Measurements from ENCODE around the gene SMYD3. TPM values are rescaled to one million over a fixed set of nuclear protein-coding genes. Genes with fewer than 3 reads are reported as not detected.

The SMYD3 gene
- total and polyA plus RNA-seq, 9 donors = 8.0 to 13.9 (median 9.6) TPM

GRCh38 chr1:246267896-246268295, 239.2 kb downstream of the SMYD3 start:
- no peak overlapping the region for H3K4me3 ChIP-seq (ENCODE audit: low read length)
- H3K27ac ChIP-seq (ENCODE audit: low read length) = no peak overlapping the region
- 83% methylated on average over 2 of the region's 5 CpGs for WGBS (ENCODE audit: insufficient coverage)
- H3K4me1 ChIP-seq (ENCODE audit: control insufficient read depth, insufficient read depth, low read length) = no peaks in the 10 kb centered on the region
- H3K9me3 ChIP-seq (replicated peaks; ENCODE audit: control insufficient read depth, low read depth, low read length) = no peaks in the 10 kb centered on the region
- DNase-seq = no peak
- no peaks in the 10 kb centered on the region for H3K36me3 ChIP-seq (ENCODE audit: control insufficient read depth, insufficient read depth, low read length)
- no peaks in the 10 kb centered on the region for H3K27me3 ChIP-seq (ENCODE audit: control insufficient read depth, insufficient read depth, low read length)

- WGBS (ENCODE audit: insufficient coverage) = no CpG with 5 or more reads among the region's 3 CpGs
- no peaks in the 10 kb centered on the region for H3K4me1 ChIP-seq (ENCODE audit: control insufficient read depth, insufficient read depth, low read length)
Observed at GRCh38 chr1:246267426-246267825, 239.7 kb downstream of the SMYD3 start.

GRCh38 chr1:246265481-246265880, 241.6 kb downstream of the SMYD3 start:
- no peak for DNase-seq
- Histone ChIP-seq H3K4me1 (ENCODE audit: control insufficient read depth, insufficient read depth, low read length) (no peaks in the 10 kb centered on the region), H3K9me3 (replicated peaks; ENCODE audit: control insufficient read depth, low read depth, low read length) (no peaks in the 10 kb centered on the region), H3K4me3 (ENCODE audit: low read length) (no peak overlapping the region), H3K27me3 (ENCODE audit: control insufficient read depth, insufficient read depth, low read length) (no peaks in the 10 kb centered on the region), H3K27ac (ENCODE audit: low read length) (no peak overlapping the region), H3K36me3 (ENCODE audit: control insufficient read depth, insufficient read depth, low read length) (no peaks in the 10 kb centered on the region)
- no CpG with 5 or more reads among the region's 2 CpGs for WGBS (ENCODE audit: insufficient coverage)

More at GRCh38 chr1:246267426-246267825, 239.7 kb downstream of the SMYD3 start:
- no peak overlapping the region for H3K27ac ChIP-seq (ENCODE audit: low read length)
- H3K36me3 ChIP-seq (ENCODE audit: control insufficient read depth, insufficient read depth, low read length) = no peaks in the 10 kb centered on the region
- H3K27me3 ChIP-seq (ENCODE audit: control insufficient read depth, insufficient read depth, low read length) = no peaks in the 10 kb centered on the region
- no peaks in the 10 kb centered on the region for H3K9me3 ChIP-seq (replicated peaks; ENCODE audit: control insufficient read depth, low read depth, low read length)
- DNase-seq = no peak
- H3K4me3 ChIP-seq (ENCODE audit: low read length) = no peak overlapping the region

- Histone ChIP-seq H3K9me3 (replicated peaks; ENCODE audit: control insufficient read depth, low read depth, low read length) (peaks cover 13% of the 10 kb centered on the region), H3K4me1 (ENCODE audit: control insufficient read depth, insufficient read depth, low read length) (no peaks in the 10 kb centered on the region), H3K4me3 (ENCODE audit: low read length) (no peak overlapping the region), H3K27ac (ENCODE audit: low read length) (no peak overlapping the region), H3K36me3 (ENCODE audit: control insufficient read depth, insufficient read depth, low read length) (no peaks in the 10 kb centered on the region), H3K27me3 (ENCODE audit: control insufficient read depth, insufficient read depth, low read length) (no peaks in the 10 kb centered on the region)
- WGBS (ENCODE audit: insufficient coverage) = no CpG with 5 or more reads among the region's 6 CpGs
- no peak for DNase-seq
Observed at GRCh38 chr1:246262281-246262680, 244.8 kb downstream of the SMYD3 start.

GRCh38 chr1:246261639-246262038, 245.4 kb downstream of the SMYD3 start:
- Histone ChIP-seq H3K4me1 (ENCODE audit: control insufficient read depth, insufficient read depth, low read length) (no peaks in the 10 kb centered on the region), H3K27ac (ENCODE audit: low read length) (no peak overlapping the region), H3K27me3 (ENCODE audit: control insufficient read depth, insufficient read depth, low read length) (no peaks in the 10 kb centered on the region), H3K4me3 (ENCODE audit: low read length) (no peak overlapping the region), H3K9me3 (replicated peaks; ENCODE audit: control insufficient read depth, low read depth, low read length) (peaks cover 13% of the 10 kb centered on the region), H3K36me3 (ENCODE audit: control insufficient read depth, insufficient read depth, low read length) (no peaks in the 10 kb centered on the region)
- DNase-seq = no peak
- WGBS (ENCODE audit: insufficient coverage) = no CpG with 5 or more reads among the region's 3 CpGs

GRCh38 chr1:246258250-246258649, 248.8 kb downstream of the SMYD3 start:
- WGBS (ENCODE audit: insufficient coverage) = no CpG with 5 or more reads among the region's 4 CpGs
- no peak for DNase-seq
- Histone ChIP-seq H3K27ac (ENCODE audit: low read length) (no peak overlapping the region), H3K4me3 (ENCODE audit: low read length) (no peak overlapping the region), H3K36me3 (ENCODE audit: control insufficient read depth, insufficient read depth, low read length) (no peaks in the 10 kb centered on the region), H3K4me1 (ENCODE audit: control insufficient read depth, insufficient read depth, low read length) (no peaks in the 10 kb centered on the region), H3K27me3 (ENCODE audit: control insufficient read depth, insufficient read depth, low read length) (no peaks in the 10 kb centered on the region), H3K9me3 (replicated peaks; ENCODE audit: control insufficient read depth, low read depth, low read length) (peaks cover 13% of the 10 kb centered on the region)

- 85% methylated on average over 1 of the region's 2 CpGs for WGBS (ENCODE audit: insufficient coverage)
- peaks cover 13% of the 10 kb centered on the region for H3K9me3 ChIP-seq (replicated peaks; ENCODE audit: control insufficient read depth, low read depth, low read length)
- H3K27ac ChIP-seq (ENCODE audit: low read length) = no peak overlapping the region
- no peaks in the 10 kb centered on the region for H3K4me1 ChIP-seq (ENCODE audit: control insufficient read depth, insufficient read depth, low read length)
- H3K36me3 ChIP-seq (ENCODE audit: control insufficient read depth, insufficient read depth, low read length) = no peaks in the 10 kb centered on the region
- DNase-seq = no peak
- no peaks in the 10 kb centered on the region for H3K27me3 ChIP-seq (ENCODE audit: control insufficient read depth, insufficient read depth, low read length)
- no peak overlapping the region for H3K4me3 ChIP-seq (ENCODE audit: low read length)
Observed at GRCh38 chr1:246255773-246256172, 251.3 kb downstream of the SMYD3 start.

- Histone ChIP-seq H3K4me3 (ENCODE audit: low read length) (no peak overlapping the region), H3K4me1 (ENCODE audit: control insufficient read depth, insufficient read depth, low read length) (no peaks in the 10 kb centered on the region), H3K27ac (ENCODE audit: low read length) (no peak overlapping the region), H3K9me3 (replicated peaks; ENCODE audit: control insufficient read depth, low read depth, low read length) (peaks cover 13% of the 10 kb centered on the region), H3K36me3 (ENCODE audit: control insufficient read depth, insufficient read depth, low read length) (no peaks in the 10 kb centered on the region), H3K27me3 (ENCODE audit: control insufficient read depth, insufficient read depth, low read length) (no peaks in the 10 kb centered on the region)
- DNase-seq = no peak
- no CpG with 5 or more reads among the region's 2 CpGs for WGBS (ENCODE audit: insufficient coverage)
Observed at GRCh38 chr1:246254854-246255253, 252.2 kb downstream of the SMYD3 start.

- Histone ChIP-seq H3K27me3 (ENCODE audit: control insufficient read depth, insufficient read depth, low read length) (no peaks in the 10 kb centered on the region), H3K4me3 (ENCODE audit: low read length) (no peak overlapping the region), H3K27ac (ENCODE audit: low read length) (no peak overlapping the region), H3K9me3 (replicated peaks; ENCODE audit: control insufficient read depth, low read depth, low read length) (no peaks in the 10 kb centered on the region), H3K4me1 (ENCODE audit: control insufficient read depth, insufficient read depth, low read length) (no peaks in the 10 kb centered on the region), H3K36me3 (ENCODE audit: control insufficient read depth, insufficient read depth, low read length) (no peaks in the 10 kb centered on the region)
- no CpG with 5 or more reads among the region's 1 CpG for WGBS (ENCODE audit: insufficient coverage)
- DNase-seq = no peak
Observed at GRCh38 chr1:246246430-246246829, 260.6 kb downstream of the SMYD3 start.

- no peaks in the 10 kb centered on the region for H3K27me3 ChIP-seq (ENCODE audit: control insufficient read depth, insufficient read depth, low read length)
- H3K9me3 ChIP-seq (replicated peaks; ENCODE audit: control insufficient read depth, low read depth, low read length) = no peaks in the 10 kb centered on the region
- no peak overlapping the region for H3K4me3 ChIP-seq (ENCODE audit: low read length)
- WGBS (ENCODE audit: insufficient coverage) = no CpG with 5 or more reads among the region's 1 CpG
- H3K36me3 ChIP-seq (ENCODE audit: control insufficient read depth, insufficient read depth, low read length) = no peaks in the 10 kb centered on the region
- no peak overlapping the region for H3K27ac ChIP-seq (ENCODE audit: low read length)
- DNase-seq = no peak
- no peaks in the 10 kb centered on the region for H3K4me1 ChIP-seq (ENCODE audit: control insufficient read depth, insufficient read depth, low read length)
Observed at GRCh38 chr1:246245541-246245940, 261.5 kb downstream of the SMYD3 start.

- Histone ChIP-seq H3K4me1 (ENCODE audit: control insufficient read depth, insufficient read depth, low read length) (no peaks in the 10 kb centered on the region), H3K4me3 (ENCODE audit: low read length) (no peak overlapping the region), H3K27me3 (ENCODE audit: control insufficient read depth, insufficient read depth, low read length) (no peaks in the 10 kb centered on the region), H3K27ac (ENCODE audit: low read length) (no peak overlapping the region), H3K9me3 (replicated peaks; ENCODE audit: control insufficient read depth, low read depth, low read length) (no peaks in the 10 kb centered on the region), H3K36me3 (ENCODE audit: control insufficient read depth, insufficient read depth, low read length) (no peaks in the 10 kb centered on the region)
- no CpG with 5 or more reads among the region's 3 CpGs for WGBS (ENCODE audit: insufficient coverage)
- no peak for DNase-seq
Observed at GRCh38 chr1:246232126-246232525, 275.0 kb downstream of the SMYD3 start.
